NT2/D1 (cell line): ENCODE measurements around the gene ATP12A.

Experiments used
- SUZ12 ChIP-seq: IDR thresholded peaks from 2 replicates; pipeline ENCODE4 v1.6.1; 2011; ENCODE audit not compliant: insufficient read length, insufficient read depth; ENCODE audit errors: extremely low read depth
- ZNF274 ChIP-seq: IDR thresholded peaks from 2 replicates; pipeline ENCODE4 v1.6.1; 2011; ENCODE audit warnings: mild to moderate bottlenecking, low read depth, low read length

- TF ChIP-seq ZNF274, result no peak
- no peak for TF ChIP-seq SUZ12
Measured at GRCh38 chr13:24744247-24744646, 64.0 kb downstream of the ATP12A start.
